SH-SY5Y (cell line): ENCODE results near the gene SGMS1.

Experiments used
- GATA2 ChIP-seq: IDR thresholded peaks from 2 replicates; pipeline ENCODE4 v1.6.1; 2011; ENCODE audit warnings: mild to moderate bottlenecking, low read depth, low read length
- GATA3 ChIP-seq: IDR thresholded peaks from 2 replicates; pipeline ENCODE4 v1.6.1; 2011; ENCODE audit warnings: low read depth, mild to moderate bottlenecking, low read length, moderate library complexity

Gene SGMS1

GRCh38 chr10:50520115-50520514 is 103.6 kb downstream of the SGMS1 start:
- TF ChIP-seq GATA2 (no peak), GATA3 (no peak)

- TF ChIP-seq GATA2 (no peak), GATA3 (no peak)
Observed at GRCh38 chr10:50517626-50518025, 106.1 kb downstream of the SGMS1 start.

- TF ChIP-seq GATA3 (no peak), GATA2 (no peak)
Observed at GRCh38 chr10:50516171-50516570, 107.6 kb downstream of the SGMS1 start.

- TF ChIP-seq GATA3 = no peak
- no peak for TF ChIP-seq GATA2
Observed at GRCh38 chr10:50515420-50515819, 108.3 kb downstream of the SGMS1 start.

GRCh38 chr10:50514995-50515394 is 108.8 kb downstream of the SGMS1 start:
- TF ChIP-seq GATA3 (no peak), GATA2 (no peak)

- TF ChIP-seq GATA2 = no peak
- TF ChIP-seq GATA3 = no peak
Observed at GRCh38 chr10:50513956-50514355, 109.8 kb downstream of the SGMS1 start.

GRCh38 chr10:50512743-50513416 is 110.9 kb downstream of the SGMS1 start:
- TF ChIP-seq GATA2 (no peak), GATA3 (no peak)

GRCh38 chr10:50512214-50512595 is 111.6 kb downstream of the SGMS1 start:
- TF ChIP-seq GATA2 = no peak
- TF ChIP-seq GATA3 = no peak

GRCh38 chr10:50511492-50512213 is 112.1 kb downstream of the SGMS1 start:
- TF ChIP-seq GATA3 = no peak
- no peak for TF ChIP-seq GATA2

- TF ChIP-seq GATA3 (no peak), GATA2 (no peak)
Observed at GRCh38 chr10:50510517-50511473, 113.0 kb downstream of the SGMS1 start.

GRCh38 chr10:50508315-50509051 is 115.3 kb downstream of the SGMS1 start:
- TF ChIP-seq GATA3 (no peak), GATA2 (no peak)

- no peak for TF ChIP-seq GATA3
- TF ChIP-seq GATA2 = no peak
Observed at GRCh38 chr10:50506861-50507573, 116.7 kb downstream of the SGMS1 start.

- TF ChIP-seq GATA2 (no peak), GATA3 (no peak)
Observed at GRCh38 chr10:50504389-50504788, 119.4 kb downstream of the SGMS1 start.
